Mammary epithelial cell (primary cell): ENCODE data around the gene PCNX1.

Experiments used
- CTCF ChIP-seq, 2 donors: IDR thresholded peaks in 1 of 2; conservative IDR thresholded peaks in 1 of 2; 2 replicates each; pipeline ENCODE4 v1.5.1; 2011 to 2012; ENCODE audit warnings: inconsistent platforms in 2 of 2, low read length in 2 of 2, mild to moderate bottlenecking in 2 of 2, control low read depth in 1 of 2, low read depth in 1 of 2; ENCODE audit not compliant: insufficient read depth in 1 of 2; ENCODE audit errors: extremely low read depth in 1 of 2
- EZH2 ChIP-seq: IDR thresholded peaks from 2 replicates; pipeline ENCODE4 v1.6.1; 2012; ENCODE audit warnings: low read length, inconsistent platforms, borderline replicate concordance

GRCh38 chr14:70882776-70883492, 24.3 kb upstream of the PCNX1 start:
- no peak for TF ChIP-seq CTCF (conservative IDR thresholded peaks at IDR 0.05 in 1 of 2, IDR thresholded peaks at IDR 0.05 in 1 of 2; ENCODE audit: extremely low read depth in 1 of 2, insufficient read depth in 1 of 2, low read depth in 1 of 2, low read length in 2 of 2)
- no peak for TF ChIP-seq EZH2
